HG03095 (cell line): ENCODE measurements around the gene HNRNPLL.

Experiments
- ATAC-seq: cut with Tn5 transposase; IDR thresholded peaks from one replicate; pipeline ENCODE4 v1.9.1; 2021; ENCODE audit warnings: moderate library complexity; ENCODE audit not compliant: unreplicated experiment

HNRNPLL gene

DNA sequence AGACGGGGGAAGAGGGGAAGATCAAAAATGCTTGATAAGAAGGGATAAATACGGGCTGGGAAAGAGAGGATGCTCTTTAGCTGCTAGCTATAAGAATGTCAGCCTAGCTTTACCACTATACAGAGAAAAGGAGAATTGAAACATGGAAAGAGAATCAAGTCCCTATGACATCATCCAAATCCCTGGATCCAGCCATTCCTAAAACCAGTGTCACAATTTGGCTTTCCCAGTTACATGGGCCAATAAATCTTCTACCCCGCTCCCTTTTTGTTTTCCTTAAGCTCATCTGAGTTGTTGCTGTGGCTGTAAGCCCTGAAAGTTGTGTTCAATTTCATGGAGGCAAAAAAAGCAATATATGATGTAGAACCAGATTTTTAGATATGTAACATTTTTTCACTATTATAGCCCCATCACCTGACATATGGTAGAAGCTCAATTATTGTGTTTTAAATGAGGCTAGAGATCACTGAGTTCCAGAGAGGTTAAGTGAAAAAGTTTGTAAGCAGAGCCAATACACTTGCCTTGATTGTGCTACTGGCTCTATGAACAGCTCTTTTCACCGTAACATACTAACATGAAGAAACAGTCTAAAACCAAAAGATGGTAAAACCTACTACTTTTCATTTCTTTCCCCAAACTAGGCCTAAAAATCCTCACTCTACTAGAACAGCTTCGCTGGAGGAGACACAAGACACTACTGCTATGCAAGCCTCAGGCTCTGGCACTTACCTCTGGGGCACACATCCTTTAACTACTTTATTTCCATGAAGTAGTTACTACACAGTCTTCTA is 4.3 kb downstream of the HNRNPLL start:
- ATAC-seq: no peak

DNA sequence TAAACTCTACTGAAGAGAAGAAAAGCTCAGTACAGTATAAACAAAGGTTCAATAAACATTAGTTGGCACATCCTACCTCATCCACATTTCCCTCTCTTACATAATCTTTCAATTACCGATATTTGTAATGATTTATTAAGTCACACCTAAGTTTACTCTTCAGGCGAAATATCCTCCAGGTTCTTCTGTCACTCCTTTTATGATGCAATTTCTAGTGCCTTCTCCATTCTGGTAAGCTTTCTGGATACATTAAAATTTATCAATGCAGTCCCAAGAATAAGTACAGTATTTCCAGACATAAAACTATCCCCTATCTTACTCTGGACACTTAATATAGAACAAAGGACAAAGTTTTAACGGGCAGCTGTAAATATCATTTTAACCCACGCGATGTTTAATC is 5.6 kb downstream of the HNRNPLL start:
- ATAC-seq: no peak

DNA sequence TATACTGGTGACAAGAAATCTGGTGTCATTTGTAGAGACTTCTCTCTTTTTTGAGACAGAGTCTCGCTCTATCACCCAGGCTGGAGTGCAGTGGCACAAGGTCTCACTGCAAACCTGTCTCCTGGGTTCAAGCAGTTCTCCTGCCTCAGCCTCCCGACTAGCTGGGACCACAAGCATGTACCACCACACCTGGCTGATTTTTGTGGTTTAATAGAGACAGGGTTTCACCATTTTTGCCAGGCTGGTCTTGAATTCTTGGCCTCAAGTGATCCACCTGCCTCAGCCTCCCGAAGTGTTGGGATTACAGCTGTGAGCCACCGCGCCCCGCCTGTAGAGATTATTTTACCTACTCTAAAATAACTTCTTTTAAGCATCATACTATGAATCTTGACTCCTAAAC is 6.5 kb downstream of the HNRNPLL start:
- no peak for ATAC-seq

DNA sequence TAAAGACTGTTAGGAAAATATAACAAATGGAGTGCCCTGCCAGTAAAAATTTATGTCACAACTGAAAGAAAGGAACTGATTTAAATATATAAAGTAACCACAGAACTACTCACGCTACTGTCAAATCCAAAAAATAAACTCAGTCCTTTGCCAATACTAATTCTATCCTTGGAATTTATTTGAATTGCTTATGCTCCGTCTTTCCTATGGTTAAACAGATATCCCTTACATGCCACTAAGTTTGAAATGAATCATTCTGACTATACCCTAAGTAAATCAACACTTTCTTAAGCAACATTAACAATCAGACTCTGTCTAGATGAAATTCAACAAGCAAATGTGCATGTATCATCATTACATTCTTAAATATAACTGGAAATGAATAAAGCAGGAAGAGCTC is 9.8 kb downstream of the HNRNPLL start:
- no peak for ATAC-seq

DNA sequence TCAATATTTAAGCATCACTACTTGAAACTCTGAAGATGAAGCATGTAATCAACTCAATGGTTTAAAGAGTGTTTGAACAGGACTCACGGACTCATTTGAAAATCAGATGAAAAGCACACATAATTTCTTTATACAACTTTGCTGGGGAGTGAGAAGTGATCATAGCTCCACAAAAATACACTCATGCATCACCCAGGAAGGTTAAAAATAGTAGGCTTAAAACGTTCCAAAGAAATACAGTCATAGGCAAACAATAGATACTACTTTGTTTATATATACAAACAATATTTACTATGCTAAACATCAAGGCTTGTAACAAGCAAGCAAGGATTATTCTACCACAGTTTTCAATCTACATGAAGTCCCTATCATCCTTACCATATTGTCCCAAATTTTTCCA is 11.6 kb downstream of the HNRNPLL start:
- no peak for ATAC-seq

GRCh38 chr2:38590053-38590452 is 12.7 kb downstream of the HNRNPLL start:
- ATAC-seq: no peak

DNA sequence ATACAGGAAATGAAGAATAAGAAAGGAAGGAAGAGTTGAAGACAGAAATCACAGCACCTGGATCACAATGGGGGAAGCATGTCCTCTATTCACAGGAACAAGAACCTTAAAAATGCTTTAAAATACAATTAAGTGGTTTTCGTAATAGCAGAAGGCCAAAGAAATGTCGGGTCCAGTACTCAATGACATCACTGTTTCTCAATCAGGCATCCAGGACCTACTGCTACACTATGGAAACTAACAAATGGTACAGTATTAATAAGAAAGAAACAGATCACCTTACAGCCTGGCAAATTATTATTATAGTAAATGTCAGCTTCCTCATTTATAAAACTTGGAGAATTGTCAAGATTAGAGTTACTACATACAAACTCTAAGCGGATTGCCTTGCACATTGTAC is 15.8 kb downstream of the HNRNPLL start:
- no peak for ATAC-seq

DNA sequence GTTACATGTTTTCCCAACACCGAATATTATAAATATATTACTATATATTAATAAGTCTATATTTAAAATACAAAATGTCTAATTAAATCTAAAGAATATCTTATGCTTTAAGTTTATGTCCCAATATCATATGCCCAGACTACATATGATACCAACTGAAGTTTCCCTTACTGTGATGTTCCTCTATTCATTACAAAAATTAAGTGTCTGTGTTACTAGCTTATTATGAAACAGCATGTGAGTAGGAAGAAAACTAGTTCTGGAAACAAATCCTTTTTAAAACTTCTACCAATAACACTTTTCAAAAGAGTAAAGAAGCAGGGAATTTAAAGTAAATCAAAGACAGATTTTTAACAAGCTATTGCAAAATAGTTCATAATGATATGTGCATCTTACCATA is 17.8 kb downstream of the HNRNPLL start:
- no peak for ATAC-seq

DNA sequence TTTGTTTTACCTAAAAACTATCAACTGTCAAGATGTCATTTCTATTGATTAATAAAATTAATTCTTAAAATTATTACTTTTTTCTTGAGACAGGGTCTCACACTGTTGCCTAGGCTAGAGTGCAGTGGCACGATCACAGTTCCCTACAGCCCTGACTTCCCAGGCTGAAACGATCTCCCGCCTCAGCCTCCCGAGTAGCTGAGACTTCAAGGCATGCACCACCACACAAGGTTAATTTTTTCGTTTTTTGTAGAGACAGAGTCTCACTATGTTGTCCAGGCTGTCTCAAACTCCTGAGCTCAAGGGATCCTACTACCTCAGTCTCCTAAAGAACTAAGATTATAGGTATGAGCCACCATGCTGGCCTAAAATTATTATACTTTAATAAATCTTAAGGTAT is 18.7 kb downstream of the HNRNPLL start:
- no peak for ATAC-seq

DNA sequence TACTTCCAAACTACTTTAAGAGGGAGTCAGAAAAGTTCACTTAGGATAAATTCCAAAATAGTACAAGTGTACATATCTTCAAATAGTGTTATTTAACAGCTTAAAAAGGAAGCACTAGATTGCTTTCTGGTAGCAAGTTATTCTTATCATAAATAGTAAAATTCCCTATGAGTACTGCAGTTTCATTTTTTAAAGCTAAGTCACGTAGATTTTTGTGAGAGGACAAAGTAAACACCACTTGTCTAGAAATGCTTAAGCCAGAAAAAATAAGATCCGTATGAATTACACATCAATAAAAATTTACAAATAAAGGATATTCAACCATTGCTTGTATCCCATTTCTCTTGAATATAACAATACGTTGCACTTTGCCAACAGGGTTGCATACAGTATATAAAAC is 19.2 kb downstream of the HNRNPLL start:
- no peak for ATAC-seq

DNA sequence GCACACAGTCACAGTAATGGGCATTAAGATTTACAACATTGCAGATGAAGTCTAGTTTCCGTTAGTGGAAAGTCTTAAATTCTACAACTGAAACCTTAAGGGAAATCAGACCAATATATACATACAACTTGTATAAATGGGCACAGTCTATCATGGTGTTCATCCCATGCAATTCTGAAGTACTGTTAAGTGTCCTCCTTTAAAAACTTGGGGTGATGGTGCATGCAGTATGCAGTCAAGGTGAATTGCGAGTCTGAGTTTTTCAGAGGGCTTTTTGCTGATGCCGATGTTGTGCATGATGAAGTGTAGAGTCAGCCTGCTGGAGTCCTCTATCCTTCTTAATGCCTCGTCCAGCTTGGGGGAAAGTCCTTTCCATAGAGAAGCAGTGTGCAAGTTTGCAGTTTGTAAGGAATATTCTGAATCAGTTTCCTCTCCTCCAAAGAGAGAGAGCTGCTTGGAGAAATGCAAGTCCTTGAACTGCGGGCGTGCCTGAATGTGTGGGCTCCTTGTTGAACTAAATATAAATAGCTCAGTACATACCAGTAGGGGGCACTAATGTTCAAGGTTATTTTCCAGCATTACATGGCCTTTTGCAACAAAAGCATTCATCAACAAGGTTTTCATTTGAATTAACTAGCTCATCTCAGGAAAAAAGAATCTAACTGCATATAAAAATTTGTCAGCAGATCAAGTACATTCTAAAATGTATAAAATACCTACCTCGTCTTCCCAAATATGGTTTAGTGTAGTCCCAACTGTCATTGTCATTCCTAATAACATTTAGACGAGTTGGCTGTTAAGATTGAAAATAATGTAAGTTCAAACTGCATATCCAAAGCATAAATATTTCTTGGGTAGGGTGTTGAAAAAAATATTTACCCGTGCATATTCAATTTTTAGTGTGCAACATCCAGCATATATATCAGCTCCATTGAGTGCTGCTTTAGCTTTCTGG is 21.3 kb downstream of the HNRNPLL start:
- no peak for ATAC-seq

GRCh38 chr2:38580115-38580636 is 22.6 kb downstream of the HNRNPLL start:
- no peak for ATAC-seq

DNA sequence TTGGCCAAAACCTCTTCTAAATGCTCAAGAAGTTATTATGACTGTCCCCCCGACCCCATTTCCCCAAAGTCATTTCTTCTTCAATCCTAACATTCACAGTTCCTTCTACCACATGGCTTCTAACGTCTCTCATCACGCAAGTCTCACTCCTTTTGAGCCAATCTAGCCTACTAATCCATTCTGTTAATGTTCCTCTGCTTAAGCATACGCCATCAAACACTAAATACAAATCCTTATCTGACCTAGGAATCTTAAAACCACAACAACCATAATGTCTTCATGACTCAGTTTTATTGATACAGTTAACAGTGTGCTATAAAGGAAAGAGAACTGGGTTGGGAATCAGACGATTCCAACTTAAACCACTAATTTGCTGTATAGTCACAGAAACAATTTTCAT is 23.9 kb downstream of the HNRNPLL start:
- no peak for ATAC-seq

GRCh38 chr2:38574278-38574677 is 28.4 kb downstream of the HNRNPLL start:
- ATAC-seq: no peak

GRCh38 chr2:38572167-38572566 is 30.6 kb downstream of the HNRNPLL start:
- ATAC-seq: no peak

- no peak for ATAC-seq
These were observed 31.5 kb downstream of the HNRNPLL start for GRCh38 chr2:38571193-38571592.

DNA sequence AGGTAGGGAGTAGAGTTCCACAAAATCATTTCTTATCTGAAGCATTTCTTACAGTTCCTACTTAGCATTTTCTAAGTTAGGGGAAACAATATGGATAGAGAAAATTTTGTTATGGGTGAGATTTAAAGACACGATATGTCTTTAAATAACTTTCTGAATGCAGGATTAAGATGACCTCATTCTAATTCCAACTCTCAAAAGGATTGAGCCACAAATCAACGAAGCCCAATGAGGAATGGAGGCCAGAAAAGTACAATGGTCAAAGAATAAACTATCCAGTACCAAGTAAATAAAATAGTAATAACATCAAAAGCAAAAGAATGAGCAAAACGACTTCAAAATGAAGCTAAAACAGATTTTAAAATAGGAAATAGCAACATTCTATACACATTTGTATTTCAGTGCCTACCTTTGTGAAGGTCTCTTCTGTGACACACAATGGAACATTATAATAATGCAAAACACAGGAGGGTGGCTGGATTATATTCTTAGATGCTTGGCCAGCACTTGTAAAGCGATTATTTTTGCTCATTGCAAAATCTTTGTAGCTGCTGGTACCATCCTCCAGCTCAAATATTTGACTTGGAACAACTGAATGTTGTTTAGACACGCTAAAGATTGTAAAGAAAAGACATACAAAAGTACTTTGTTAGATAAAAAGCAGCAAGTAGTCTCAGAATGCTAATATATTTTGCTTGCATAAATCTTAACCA is 33.8 kb downstream of the HNRNPLL start:
- no peak for ATAC-seq

DNA sequence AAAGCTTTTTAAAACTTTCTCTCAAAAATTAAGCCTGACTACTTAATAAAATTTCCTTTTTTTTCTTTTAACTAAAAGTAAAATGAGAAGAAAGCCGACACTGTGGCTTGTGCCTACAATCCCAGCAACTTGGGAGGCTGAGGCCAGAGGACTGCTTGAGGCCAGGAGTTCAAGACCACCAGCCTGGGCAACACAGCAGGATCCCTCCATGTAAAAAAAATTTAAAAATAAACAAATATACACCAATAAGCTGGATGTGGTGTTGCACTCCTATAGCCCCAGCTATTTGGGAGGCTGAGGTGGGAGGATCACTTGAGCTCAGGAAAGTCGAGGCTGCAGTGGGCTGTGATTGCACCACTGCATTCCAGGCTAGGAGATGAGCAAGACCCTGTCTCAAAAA is 37.4 kb downstream of the HNRNPLL start:
- ATAC-seq: no peak

DNA sequence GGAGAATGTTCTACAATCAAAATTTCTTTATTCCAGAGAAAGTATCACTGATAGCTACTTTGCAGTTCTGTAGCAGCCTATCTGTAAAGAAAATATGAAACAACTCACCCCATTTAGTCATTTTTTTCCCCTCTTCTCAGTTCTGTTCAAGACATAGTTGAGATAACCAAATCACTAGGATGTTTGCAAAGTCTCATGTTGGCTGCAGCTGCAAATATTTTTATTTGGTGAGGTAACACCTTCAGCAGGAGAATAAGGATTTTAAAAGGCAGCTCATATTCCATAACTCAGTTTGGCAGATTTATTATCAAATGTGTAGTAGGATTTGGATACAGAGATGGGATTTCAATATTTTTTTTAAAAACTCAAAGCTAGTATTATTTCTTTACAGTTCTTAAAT is 41.0 kb downstream of the HNRNPLL start:
- no peak for ATAC-seq

GRCh38 chr2:38560092-38560491 is 42.6 kb downstream of the HNRNPLL start:
- ATAC-seq: no peak

DNA sequence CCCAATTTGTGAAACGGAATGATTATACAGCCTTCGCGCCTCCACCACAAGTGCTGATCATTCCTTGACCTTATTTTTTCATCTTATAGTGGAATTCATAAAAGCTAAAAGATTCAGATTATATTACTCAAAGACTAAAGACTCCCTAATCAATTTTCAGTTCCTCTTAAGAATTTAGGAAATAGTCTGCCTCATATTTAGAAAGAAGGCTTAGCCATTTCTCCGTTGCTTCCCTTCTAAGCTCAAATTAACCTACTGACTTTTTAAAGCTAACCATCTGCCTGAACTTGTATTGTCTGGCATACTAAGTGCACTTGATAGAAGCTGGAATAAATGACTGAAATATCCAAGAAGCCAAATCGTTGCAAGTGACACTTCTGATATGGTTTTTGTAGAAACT is 44.7 kb downstream of the HNRNPLL start:
- ATAC-seq: no peak
